Raji (cell line): ENCODE results near the gene PCBP2.

ENCODE experiments used
- POLR2A ChIP-seq: IDR thresholded peaks from 2 replicates; pipeline ENCODE4 v1.6.1; 2011; ENCODE audit warnings: low read depth, low read length, control low read depth; ENCODE audit not compliant: insufficient read depth

PCBP2 gene

DNA sequence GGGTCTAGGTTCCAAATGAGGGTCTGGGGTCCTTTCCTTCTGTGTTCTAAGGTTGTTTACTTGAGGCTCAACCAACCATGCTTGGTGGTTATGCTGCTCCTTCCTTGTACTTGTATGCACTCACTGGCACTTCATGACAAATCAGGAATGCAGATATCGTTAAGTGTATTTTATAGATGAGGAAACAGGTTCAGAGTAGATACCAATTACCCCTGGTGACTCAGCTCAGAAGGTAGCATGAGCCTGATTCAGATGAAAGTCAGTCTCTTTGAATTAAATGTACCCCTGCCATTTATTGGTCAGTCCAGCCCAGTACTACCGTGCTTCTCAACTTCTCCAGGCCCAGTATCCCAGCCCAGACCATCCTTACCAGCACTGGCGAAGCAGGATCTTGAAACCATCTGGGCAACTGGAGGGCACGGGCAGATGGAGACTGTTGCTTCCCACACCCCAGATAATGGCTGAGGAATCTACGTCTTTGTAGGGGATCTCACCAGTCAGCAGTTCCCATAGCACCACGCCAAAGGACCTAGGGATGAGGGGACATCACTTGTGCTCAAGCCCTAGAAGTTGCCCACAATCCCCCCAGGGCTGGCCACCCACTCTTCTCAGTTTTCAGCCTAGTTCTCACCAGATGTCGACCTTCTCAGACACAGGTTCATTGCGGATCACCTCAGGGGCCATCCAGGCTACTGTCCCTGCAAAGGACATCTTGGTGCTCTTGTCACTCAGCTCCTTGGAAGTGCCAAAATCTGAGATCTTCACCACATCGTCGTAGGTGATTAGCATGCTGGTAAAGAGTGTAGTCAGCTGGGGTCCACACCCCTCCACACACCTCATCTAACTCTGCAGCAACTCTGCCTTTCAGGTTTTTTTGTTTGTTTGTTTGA is 33.0 kb downstream of the PCBP2 start:
- no peak for TF ChIP-seq POLR2A

DNA sequence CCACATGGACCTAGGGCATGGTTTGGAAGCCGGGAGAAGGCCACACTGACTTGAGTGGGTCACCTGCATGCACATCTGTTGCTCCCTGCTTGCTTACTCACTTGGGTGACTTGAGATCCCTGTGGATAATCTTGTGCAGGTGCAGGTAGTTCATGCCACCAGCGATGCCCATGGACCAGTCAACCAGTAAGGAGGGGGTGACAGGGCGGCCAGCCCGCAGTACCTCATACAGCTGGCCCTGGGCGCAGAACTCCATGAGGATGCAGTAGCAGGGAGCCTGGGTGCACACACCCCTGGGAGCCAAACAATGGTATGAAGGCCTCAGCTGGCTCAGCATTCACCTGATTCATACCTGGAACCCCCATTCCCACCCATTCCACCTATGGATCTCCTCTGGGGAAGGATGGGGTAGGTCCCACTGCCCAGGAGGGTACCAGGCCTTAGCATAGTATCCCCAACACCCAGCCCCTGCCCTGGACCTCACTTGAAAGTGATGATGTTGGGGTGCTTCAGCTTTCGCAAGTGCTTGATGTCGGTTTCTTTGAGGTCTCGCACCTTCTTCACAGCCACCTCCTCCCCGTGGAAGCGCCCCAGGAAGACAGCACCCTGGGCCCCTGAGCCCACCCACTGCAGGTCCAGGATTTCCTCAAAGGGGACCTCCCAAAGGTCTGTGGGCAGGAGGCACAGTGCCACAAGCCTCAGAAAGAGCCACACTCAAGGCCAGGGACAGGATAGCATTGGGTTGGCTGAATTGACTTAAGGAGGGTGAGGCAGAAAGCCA is 34.2 kb downstream of the PCBP2 start:
- TF ChIP-seq POLR2A = no peak

- no peak for TF ChIP-seq POLR2A
Observed at GRCh38 chr12:53486736-53487487, 35.0 kb downstream of the PCBP2 start.

- no peak for TF ChIP-seq POLR2A
Observed at GRCh38 chr12:53489242-53489864, 37.5 kb downstream of the PCBP2 start.

GRCh38 chr12:53492188-53492587 is 40.3 kb downstream of the PCBP2 start:
- TF ChIP-seq POLR2A = no peak

DNA sequence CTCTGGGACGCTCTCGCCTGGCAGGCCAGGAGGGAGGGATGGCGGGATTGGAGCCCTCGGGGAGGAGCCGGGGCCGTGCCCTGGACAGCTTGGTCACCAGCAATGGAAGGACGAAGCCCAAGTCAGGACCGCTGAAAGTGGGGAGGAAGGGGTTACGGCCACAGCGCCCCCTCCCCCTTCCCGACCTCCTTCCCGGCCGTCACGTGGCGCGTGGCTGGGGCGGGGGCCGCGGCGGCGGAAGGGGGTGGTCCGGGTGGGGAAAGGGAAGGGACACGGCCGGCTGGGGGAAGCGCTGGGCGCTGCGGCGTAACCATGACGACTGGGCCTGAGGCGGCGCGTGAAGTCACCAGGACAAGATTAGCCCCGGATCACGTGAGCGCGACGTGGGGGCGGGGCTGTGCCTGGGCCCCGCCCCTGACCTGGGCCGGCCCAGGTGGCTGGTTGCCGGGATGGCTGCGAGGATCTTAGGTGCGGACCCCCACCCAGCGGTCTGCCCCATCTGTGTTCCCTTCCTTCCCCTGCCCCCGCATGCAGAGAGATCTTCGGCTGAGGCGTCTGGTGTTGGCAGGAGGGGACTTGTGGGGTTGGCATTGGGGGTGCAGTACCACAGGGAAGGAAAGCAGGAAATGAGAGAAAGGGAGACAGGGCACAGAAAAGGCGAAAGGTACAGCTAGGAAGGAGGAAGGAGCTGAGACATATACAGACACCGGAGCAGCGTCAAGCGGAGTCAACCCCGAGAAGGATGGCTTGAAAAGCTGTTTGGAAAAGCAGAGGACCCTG is 41.1 kb downstream of the PCBP2 start:
- TF ChIP-seq POLR2A = peak; percentile 93

DNA sequence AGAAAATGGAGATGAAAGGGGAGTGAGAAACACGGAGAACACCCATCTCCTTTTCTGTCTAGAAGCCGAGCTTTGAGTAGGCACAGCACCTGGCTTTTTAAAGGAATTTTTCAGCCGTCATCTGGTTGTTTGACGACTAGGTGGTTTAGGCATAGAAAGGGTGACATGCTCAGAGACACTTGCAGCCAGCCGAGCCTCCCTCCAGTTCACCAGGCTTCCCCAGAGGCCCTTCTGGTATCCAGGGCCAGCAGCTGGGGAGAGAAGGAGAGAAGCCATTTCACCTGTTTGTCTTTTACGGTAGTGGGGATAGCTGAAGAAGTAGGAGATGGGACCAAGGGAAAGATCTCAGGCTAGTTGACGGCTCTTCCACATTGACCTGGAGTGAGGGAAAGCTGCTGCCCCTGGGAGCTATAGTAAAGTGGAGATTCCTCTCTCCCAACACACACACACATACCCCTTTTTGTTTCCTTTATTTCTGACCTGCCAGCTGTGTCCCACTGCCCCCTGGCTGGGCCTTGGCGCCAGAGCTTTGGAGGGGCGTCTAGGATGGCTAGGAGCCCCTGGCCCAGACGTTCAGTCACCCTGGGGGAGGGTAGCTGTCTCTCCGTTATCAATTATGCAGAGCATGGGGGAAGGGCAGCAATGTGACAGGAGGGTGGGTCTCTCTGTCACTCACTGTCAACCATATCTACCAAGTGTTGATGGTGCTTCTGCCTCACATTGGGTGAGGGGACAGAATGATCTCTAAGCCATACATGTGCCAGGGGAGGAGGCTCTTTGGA is 41.9 kb downstream of the PCBP2 start:
- 0 out of 2 replicates have a peak, but pooled peaks have one; percentile 10 for TF ChIP-seq POLR2A

DNA sequence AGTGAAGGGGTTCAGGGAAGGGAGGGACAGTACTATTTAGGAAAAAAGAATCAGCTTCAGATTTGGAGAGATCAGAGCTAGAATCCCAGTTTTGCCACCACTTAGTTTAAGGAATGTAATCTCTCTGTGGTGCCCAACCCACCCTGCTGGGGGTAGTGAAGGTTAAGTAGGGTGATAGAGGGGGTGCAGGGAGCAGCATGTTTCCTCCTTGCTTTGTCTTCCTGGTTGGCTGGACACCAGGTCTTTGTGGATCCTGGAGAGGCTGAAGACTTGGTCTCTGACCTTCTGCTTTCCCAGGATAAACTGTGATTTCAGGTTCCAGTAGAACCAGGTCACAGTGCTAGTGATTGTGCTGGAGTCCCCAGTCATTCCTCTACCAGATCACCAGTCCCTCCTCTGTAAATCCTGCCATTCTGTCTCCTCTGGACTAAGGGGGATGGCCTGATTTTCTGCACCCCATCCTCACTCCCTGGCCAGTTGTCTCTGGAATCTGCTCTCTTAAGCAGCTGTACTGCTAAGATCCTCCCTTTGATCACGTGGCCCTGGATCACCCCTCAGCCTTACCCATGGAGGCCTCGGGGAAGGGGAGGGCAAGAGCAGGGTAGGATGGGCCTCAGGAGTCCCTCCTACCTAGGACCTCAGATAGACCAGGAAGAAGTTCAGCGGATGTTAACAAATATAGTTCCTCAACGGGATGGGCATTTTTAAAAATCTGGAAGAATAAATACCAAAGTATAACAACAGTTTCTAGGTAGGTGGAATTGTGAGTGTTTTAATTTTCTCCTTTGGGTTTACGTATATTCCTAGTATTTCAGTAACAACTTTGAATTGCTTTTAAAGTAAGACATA is 44.2 kb downstream of the PCBP2 start:
- TF ChIP-seq POLR2A = no peak

GRCh38 chr12:53496752-53497032 is 44.8 kb downstream of the PCBP2 start:
- no peak for TF ChIP-seq POLR2A

GRCh38 chr12:53497461-53497860 is 45.6 kb downstream of the PCBP2 start:
- no peak for TF ChIP-seq POLR2A

- no peak for TF ChIP-seq POLR2A
Observed at GRCh38 chr12:53498235-53498630, 46.3 kb downstream of the PCBP2 start.

GRCh38 chr12:53499266-53500141 is 47.6 kb downstream of the PCBP2 start, which contains the start of gene MAP3K12:
Gene MAP3K12 (minus strand): TSS chr12:53499458. CDS start chr12:53487391, 12,067 bp downstream.
- peak; percentile 54 for TF ChIP-seq POLR2A
